Breast epithelium (tissue), 4 donors: ENCODE data around the gene MSH5. TPM values are rescaled to one million over a fixed set of nuclear protein-coding genes. Genes with fewer than 3 reads are reported as not detected.

Experiments used
- DNase-seq, 2 donors: peaks; one replicate each; pipeline ENCODE4 v3.0.0-alpha.2; 2019; ENCODE audit warnings: low spot score in 2 of 2
- H3K27ac ChIP-seq, 2 donors: fragments of 200-600 bp; sonication (generic) in 1 of 2; one replicate each; pipeline ENCODE4 v1.5.1; 2016 to 2019; ENCODE audit warnings: mild to moderate bottlenecking in 1 of 2
- H3K27me3 ChIP-seq, 2 donors: fragments of 200-600 bp; sonication (generic) in 1 of 2; one replicate each; pipeline versions ENCODE4 v1.5.1 to v1.6.0; 2017 to 2019; ENCODE audit warnings: control low read depth in 1 of 2, mild to moderate bottlenecking in 1 of 2
- H3K36me3 ChIP-seq: fragments of 200-600 bp; one replicate; pipeline ENCODE4 v1.5.1; 2019
- H3K4me1 ChIP-seq, 2 donors: fragments of 200-600 bp; sonication (generic); one replicate each; pipeline ENCODE4 v1.5.1; 2016 to 2019; ENCODE audit warnings: control low read depth in 1 of 2
- H3K4me3 ChIP-seq, 3 donors: fragments of 200-600 bp; sonication (generic); 1 replicate in 2 of 3; 2 replicates in 1 of 3; pipeline ENCODE4 v1.5.1; 2016 to 2019; ENCODE audit warnings: mild to moderate bottlenecking in 3 of 3, moderate library complexity in 2 of 3
- H3K9me3 ChIP-seq, 2 donors: fragments of 200-600 bp; sonication (generic) in 1 of 2; one replicate each; pipeline ENCODE4 v1.5.1; 2016 to 2019; ENCODE audit warnings: control low read depth in 1 of 2
- CTCF ChIP-seq, 3 donors: fragments of 450-650 bp; IDR thresholded peaks; one replicate each; pipeline ENCODE4 v1.5.1; 2016 to 2017; ENCODE audit warnings: antibody characterized with exemption in 3 of 3, mild to moderate bottlenecking in 3 of 3, moderate library complexity in 3 of 3
- POLR2A ChIP-seq: fragments of 450-650 bp; IDR thresholded peaks from one replicate; pipeline ENCODE4 v1.6.1; 2016; ENCODE audit warnings: antibody characterized with exemption, mild to moderate bottlenecking, moderate library complexity
- POLR2AphosphoS5 ChIP-seq, 3 donors: sonication (generic); formaldehyde crosslinking; IDR thresholded peaks; one replicate each; pipeline ENCODE4 v1.6.1; 2017; ENCODE audit warnings: antibody characterized with exemption in 3 of 3
- intact Hi-C: fragments of 100-400 bp; cut with DNase I; formaldehyde crosslinking; loops from one replicate; pipeline ENCODE4 v1.15.1; 2023; ENCODE audit warnings: low total_unique reads
- total RNA-seq, 3 donors: library from RNA; depleted of rRNA; stranded (reverse); fragments of >200 nt; gene quantifications; one replicate each; pipeline ENCODE4 v1.1.0, GENCODE V29; 2016

The MSH5 gene
- total RNA-seq, 3 donors from 2014 or later, result 7.9 to 13.4 (median 8.0) TPM

- TF ChIP-seq CTCF (IDR thresholded peaks at IDR 0.05), result no peak
- no peak for TF ChIP-seq POLR2AphosphoS5 (IDR thresholded peaks at IDR 0.05)
- TF ChIP-seq POLR2A, result no peak
- peaks cover 4 to 6% of the 10 kb centered on the region in 2 donors for H3K4me1 ChIP-seq
These were observed 32.2 kb downstream of the MSH5 start for GRCh38 chr6:31771992-31772358.

GRCh38 chr6:31775184-31775583 is 35.4 kb downstream of the MSH5 start:
- no peak for TF ChIP-seq POLR2A
- no peaks in the 10 kb centered on the region for H3K36me3 ChIP-seq
- no peaks in the 10 kb centered on the region for H3K27me3 ChIP-seq
- intact Hi-C loops, result no loop called here
- no peak overlapping the region for H3K27ac ChIP-seq
- H3K4me3 ChIP-seq, result no peak overlapping the region
- H3K4me1 ChIP-seq, result peaks cover 6 to 8% of the 10 kb centered on the region in 2 donors
- DNase-seq, result no peak
- H3K9me3 ChIP-seq, result no peaks in the 10 kb centered on the region

More at GRCh38 chr6:31771992-31772358, 32.2 kb downstream of the MSH5 start:
- Histone ChIP-seq H3K9me3 (no peaks in the 10 kb centered on the region), H3K36me3 (no peaks in the 10 kb centered on the region), H3K27ac (no peak overlapping the region), H3K27me3 (no peaks in the 10 kb centered on the region), H3K4me3 (no peak overlapping the region)
- intact Hi-C loops, result no loop called here
- no peak for DNase-seq

GRCh38 chr6:31775633-31776484 is 36.1 kb downstream of the MSH5 start:
- intact Hi-C loops, result no loop called here
- no peaks in the 10 kb centered on the region for H3K36me3 ChIP-seq
- H3K4me1 ChIP-seq, result peaks cover 6 to 8% of the 10 kb centered on the region in 2 donors
- TF ChIP-seq POLR2AphosphoS5 (IDR thresholded peaks at IDR 0.05) (no peak), CTCF (IDR thresholded peaks at IDR 0.05) (no peak), POLR2A (no peak)
- no peaks in the 10 kb centered on the region for H3K9me3 ChIP-seq
- DNase-seq, result no peak
- no peaks in the 10 kb centered on the region for H3K27me3 ChIP-seq
- no peak overlapping the region for H3K27ac ChIP-seq
- no peak overlapping the region for H3K4me3 ChIP-seq

GRCh38 chr6:31776485-31776988 is 36.7 kb downstream of the MSH5 start:
- Histone ChIP-seq H3K4me1 (peaks cover 6 to 8% of the 10 kb centered on the region in 2 donors), H3K27ac (peak overlapping the region; percentile 71 to 80), H3K27me3 (no peaks in the 10 kb centered on the region), H3K9me3 (no peaks in the 10 kb centered on the region), H3K4me3 (peak overlapping the region in 2 of 3 donors; percentile 22 to 52), H3K36me3 (no peaks in the 10 kb centered on the region)
- no peak for DNase-seq
- intact Hi-C loops, result no loop called here
- no peak for TF ChIP-seq POLR2A
- no peak for TF ChIP-seq CTCF (IDR thresholded peaks at IDR 0.05)
- no peak for TF ChIP-seq POLR2AphosphoS5 (IDR thresholded peaks at IDR 0.05)

GRCh38 chr6:31776989-31777666 is 37.3 kb downstream of the MSH5 start, which contains the start of gene VWA7:
VWA7 (minus strand) TSS chr6:31777328; CDS start chr6:31776779, 549 bp downstream.
- TF ChIP-seq POLR2AphosphoS5 (IDR thresholded peaks at IDR 0.05) (peak in 1 of 3 donors; percentile 19), POLR2A (no peak)
- peak; percentile 65 to 69 for DNase-seq
- peak within 1 kb of the TSS; percentile 71 to 80 for H3K27ac ChIP-seq
- intact Hi-C loops, result no loop called here
- H3K27me3 ChIP-seq, result no peaks in the 10 kb centered on the region
- peaks cover 6 to 8% of the 10 kb centered on the region in 2 donors for H3K4me1 ChIP-seq
- no peaks in the 10 kb centered on the region for H3K9me3 ChIP-seq
- no peaks in the 10 kb centered on the region for H3K36me3 ChIP-seq
- H3K4me3 ChIP-seq, result peak within 1 kb of the TSS in 2 of 3 donors; percentile 22 to 52

GRCh38 chr6:31777667-31778050 is 37.9 kb downstream of the MSH5 start:
- no peaks in the 10 kb centered on the region for H3K36me3 ChIP-seq
- no peaks in the 10 kb centered on the region for H3K9me3 ChIP-seq
- H3K4me1 ChIP-seq, result peaks cover 6 to 8% of the 10 kb centered on the region in 2 donors
- H3K4me3 ChIP-seq, result no peak overlapping the region
- H3K27me3 ChIP-seq, result no peaks in the 10 kb centered on the region
- peak overlapping the region in 1 of 2 donors; percentile 80 for H3K27ac ChIP-seq
- intact Hi-C loops, result no loop called here
- TF ChIP-seq CTCF (IDR thresholded peaks at IDR 0.05) (no peak), POLR2AphosphoS5 (IDR thresholded peaks at IDR 0.05) (no peak), POLR2A (no peak)
- DNase-seq, result no peak
